ENCODE measurements around the gene SPOCK2.

SPOCK2 gene

GRCh38 chr10:72031706-72032105 is 56.6 kb downstream of the SPOCK2 start:
- TF ChIP-seq ZFX (IDR thresholded peaks at IDR 0.05) = no peak
- no peak for TF ChIP-seq CTCF (conservative IDR thresholded peaks at IDR 0.05)
- H3K27ac ChIP-seq = no peak overlapping the region

- no peak for TF ChIP-seq ZFX (IDR thresholded peaks at IDR 0.05)
- no peak for TF ChIP-seq CTCF (conservative IDR thresholded peaks at IDR 0.05)
Observed at GRCh38 chr10:72030762-72031543, 57.4 kb downstream of the SPOCK2 start.

GRCh38 chr10:72029414-72029813 is 58.9 kb downstream of the SPOCK2 start:
- TF ChIP-seq ZFX (IDR thresholded peaks at IDR 0.05) (no peak), CTCF (conservative IDR thresholded peaks at IDR 0.05) (no peak)
- no peak overlapping the region for H3K27ac ChIP-seq

More at GRCh38 chr10:72030762-72031543, 57.4 kb downstream of the SPOCK2 start:
- no peak overlapping the region for H3K27ac ChIP-seq

- no peak overlapping the region for H3K27ac ChIP-seq
- no peak for TF ChIP-seq CTCF (conservative IDR thresholded peaks at IDR 0.05)
- no peak for TF ChIP-seq ZFX (IDR thresholded peaks at IDR 0.05)
Observed at GRCh38 chr10:72027498-72027897, 60.9 kb downstream of the SPOCK2 start.

- no peak overlapping the region for H3K27ac ChIP-seq
- TF ChIP-seq CTCF (conservative IDR thresholded peaks at IDR 0.05) = no peak
- no peak for TF ChIP-seq ZFX (IDR thresholded peaks at IDR 0.05)
Observed at GRCh38 chr10:72026278-72027111, 61.9 kb downstream of the SPOCK2 start.

GRCh38 chr10:72025832-72026231 is 62.5 kb downstream of the SPOCK2 start:
- H3K27ac ChIP-seq = no peak overlapping the region
- TF ChIP-seq ZFX (IDR thresholded peaks at IDR 0.05) (no peak), CTCF (conservative IDR thresholded peaks at IDR 0.05) (no peak)

GRCh38 chr10:72025400-72025799 is 63.0 kb downstream of the SPOCK2 start:
- no peak for TF ChIP-seq CTCF (conservative IDR thresholded peaks at IDR 0.05)
- no peak for TF ChIP-seq ZFX (IDR thresholded peaks at IDR 0.05)

More at GRCh38 chr10:72025400-72025799, 63.0 kb downstream of the SPOCK2 start:
- no peak overlapping the region for H3K27ac ChIP-seq
